Natural killer cell (primary cell): ENCODE results near the gene C21orf91. TPM values are rescaled to one million over a fixed set of nuclear protein-coding genes. Genes with fewer than 3 reads are reported as not detected.
"Not testable (repeated sequence)": the region's sequence is repeated elsewhere in the genome, so short reads cannot be mapped to it uniquely, and the experiment has no call there.

ENCODE experiments used
- ATAC-seq, 3 donors: fragments of 150-1000 bp in 2 of 3; fragments of 200-7000 bp in 1 of 3; cut with Tn5 transposase; 1 replicate in 1 of 3; 2 replicates in 2 of 3; pipeline ENCODE4 v1.10.0; 2021; ENCODE audit warnings: mild to moderate bottlenecking in 2 of 3, moderate library complexity in 2 of 3
- DNase-seq, 2 donors: peaks; one replicate each; pipeline versions ENCODE4 v3.0.0 to v3.0.0-alpha.2; 2013 to 2021; ENCODE audit warnings: mixed read lengths in 1 of 2
- H3K27ac ChIP-seq: one replicate; pipeline ENCODE4 v1.5.1; 2013; ENCODE audit warnings: mild to moderate bottlenecking, low read length
- H3K27me3 ChIP-seq: one replicate; pipeline ENCODE4 v1.6.1; 2013; ENCODE audit warnings: low read length; ENCODE audit not compliant: control insufficient read depth, insufficient read depth
- H3K36me3 ChIP-seq: one replicate; pipeline ENCODE4 v1.6.1; 2013; ENCODE audit warnings: low read length; ENCODE audit not compliant: control insufficient read depth, insufficient read depth
- H3K4me1 ChIP-seq: one replicate; pipeline ENCODE4 v1.6.1; 2013; ENCODE audit warnings: low read length; ENCODE audit not compliant: control insufficient read depth, insufficient read depth
- H3K4me3 ChIP-seq: one replicate; pipeline ENCODE4 v1.5.1; 2013; ENCODE audit warnings: low read length
- H3K9me3 ChIP-seq: one replicate; pipeline ENCODE4 v1.6.1; 2013; ENCODE audit warnings: low read length; ENCODE audit not compliant: control insufficient read depth, insufficient read depth
- H3K27ac Mint-ChIP-seq, 2 donors: one replicate each; pipeline ENCODE4 v1.8.0; 2022; ENCODE audit warnings: mild to moderate bottlenecking in 2 of 2, mixed read lengths in 2 of 2, moderate library complexity in 1 of 2
- H3K27me3 Mint-ChIP-seq, 2 donors: one replicate each; pipeline ENCODE4 v1.8.0; 2022; ENCODE audit warnings: low read depth in 2 of 2, mixed read lengths in 2 of 2
- H3K36me3 Mint-ChIP-seq: one replicate; pipeline ENCODE4 v1.8.0; 2022; ENCODE audit warnings: mixed read lengths
- H3K4me1 Mint-ChIP-seq, 2 donors: one replicate each; pipeline ENCODE4 v1.8.0; 2022; ENCODE audit warnings: mixed read lengths in 2 of 2
- H3K4me3 Mint-ChIP-seq: one replicate; pipeline ENCODE4 v1.8.0; 2022; ENCODE audit warnings: mild to moderate bottlenecking, moderate library complexity, mixed read lengths
- H3K9me3 Mint-ChIP-seq, 2 donors: one replicate each; pipeline ENCODE4 v1.8.0; 2022; ENCODE audit warnings: mixed read lengths in 2 of 2
- WGBS: methylation state at CpG from one replicate; pipeline ENCODE4 v1.1.7; 2013; ENCODE audit warnings: missing lambda C conversion rate; ENCODE audit not compliant: insufficient coverage; 5-methylcytosine and 5-hydroxymethylcytosine counted together
- intact Hi-C: fragments of 100-400 bp; cut with micrococcal nuclease; formaldehyde crosslinking; loops from one replicate; pipeline ENCODE4 v1.14.2; 2022
- total RNA-seq, 4 donors: library from RNA; stranded (reverse); fragments of 120-200 nt in 1 of 4; gene quantifications; one replicate each; pipeline versions ENCODE4 v1.2.3 to v1.2.4, GENCODE V29; 2013 to 2022
- TF ChIP-seq, protein P1 (sequence below): fragments of 200-600 bp; IDR thresholded peaks from one replicate; pipeline ENCODE4 v1.8.0; 2022; ENCODE audit warnings: antibody characterized with exemption

Gene C21orf91
- total RNA-seq, 3 donors from 2014 or later (not counting 1 experiment from before 2014, with no cell fraction given), result 40.9 to 59.4 (median 46.4) TPM

GRCh38 chr21:17779496-17779895 lies 39.7 kb downstream of the C21orf91 start:
- H3K9me3 ChIP-seq, result no peaks in the 10 kb centered on the region
- H3K36me3 ChIP-seq, result no peaks in the 10 kb centered on the region
- Mint-ChIP-seq H3K4me3 (no peak overlapping the region), H3K27me3 (no peaks in the 10 kb centered on the region), H3K27ac (peak overlapping the region; percentile 91 to 92), H3K36me3 (peaks cover 3% of the 10 kb centered on the region), H3K9me3 (peaks cover 0 to under 1% of the 10 kb centered on the region in 2 donors), H3K4me1 (peaks cover 72 to 75% of the 10 kb centered on the region in 2 donors)
- ATAC-seq, result no peak
- H3K4me3 ChIP-seq, result no peak overlapping the region
- no peaks in the 10 kb centered on the region for H3K27me3 ChIP-seq
- peaks cover 48% of the 10 kb centered on the region for H3K4me1 ChIP-seq
- WGBS, result 85% methylated on average over 3 of the region's 3 CpGs
- intact Hi-C loops, result no loop called here
- no peak for DNase-seq
- H3K27ac ChIP-seq, result no peak overlapping the region
- TF ChIP-seq, protein P1, sequence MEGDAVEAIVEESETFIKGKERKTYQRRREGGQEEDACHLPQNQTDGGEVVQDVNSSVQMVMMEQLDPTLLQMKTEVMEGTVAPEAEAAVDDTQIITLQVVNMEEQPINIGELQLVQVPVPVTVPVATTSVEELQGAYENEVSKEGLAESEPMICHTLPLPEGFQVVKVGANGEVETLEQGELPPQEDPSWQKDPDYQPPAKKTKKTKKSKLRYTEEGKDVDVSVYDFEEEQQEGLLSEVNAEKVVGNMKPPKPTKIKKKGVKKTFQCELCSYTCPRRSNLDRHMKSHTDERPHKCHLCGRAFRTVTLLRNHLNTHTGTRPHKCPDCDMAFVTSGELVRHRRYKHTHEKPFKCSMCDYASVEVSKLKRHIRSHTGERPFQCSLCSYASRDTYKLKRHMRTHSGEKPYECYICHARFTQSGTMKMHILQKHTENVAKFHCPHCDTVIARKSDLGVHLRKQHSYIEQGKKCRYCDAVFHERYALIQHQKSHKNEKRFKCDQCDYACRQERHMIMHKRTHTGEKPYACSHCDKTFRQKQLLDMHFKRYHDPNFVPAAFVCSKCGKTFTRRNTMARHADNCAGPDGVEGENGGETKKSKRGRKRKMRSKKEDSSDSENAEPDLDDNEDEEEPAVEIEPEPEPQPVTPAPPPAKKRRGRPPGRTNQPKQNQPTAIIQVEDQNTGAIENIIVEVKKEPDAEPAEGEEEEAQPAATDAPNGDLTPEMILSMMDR, result no peak

- no peaks in the 10 kb centered on the region for H3K9me3 ChIP-seq
- no peaks in the 10 kb centered on the region for H3K36me3 ChIP-seq
- H3K4me1 ChIP-seq, result peaks cover 39% of the 10 kb centered on the region
- peaks cover 18% of the 10 kb centered on the region for H3K36me3 Mint-ChIP-seq
- intact Hi-C loops, result loop anchor here (2.0 kb wide), 1 partner anchor 18 kb away; no protein-coding TSS in a partner anchor
- DNase-seq, result no peak
- no peak overlapping the region for H3K27ac ChIP-seq
- no peaks in the 10 kb centered on the region for H3K27me3 ChIP-seq
- H3K27ac Mint-ChIP-seq, result peak overlapping the region; percentile 75 to 88
- peaks cover 7 to 8% of the 10 kb centered on the region in 2 donors for H3K9me3 Mint-ChIP-seq
- no peaks in the 10 kb centered on the region for H3K27me3 Mint-ChIP-seq
- TF ChIP-seq, protein P1, result no peak
- H3K4me1 Mint-ChIP-seq, result peaks cover 65 to 67% of the 10 kb centered on the region in 2 donors
- peak overlapping the region; percentile 14 for H3K4me3 Mint-ChIP-seq
- WGBS, result 80% methylated on average over 1 of the region's 1 CpG
- no peak for ATAC-seq
- H3K4me3 ChIP-seq, result no peak overlapping the region
Measured at GRCh38 chr21:17777072-17777765, 41.9 kb downstream of the C21orf91 start.

DNA sequence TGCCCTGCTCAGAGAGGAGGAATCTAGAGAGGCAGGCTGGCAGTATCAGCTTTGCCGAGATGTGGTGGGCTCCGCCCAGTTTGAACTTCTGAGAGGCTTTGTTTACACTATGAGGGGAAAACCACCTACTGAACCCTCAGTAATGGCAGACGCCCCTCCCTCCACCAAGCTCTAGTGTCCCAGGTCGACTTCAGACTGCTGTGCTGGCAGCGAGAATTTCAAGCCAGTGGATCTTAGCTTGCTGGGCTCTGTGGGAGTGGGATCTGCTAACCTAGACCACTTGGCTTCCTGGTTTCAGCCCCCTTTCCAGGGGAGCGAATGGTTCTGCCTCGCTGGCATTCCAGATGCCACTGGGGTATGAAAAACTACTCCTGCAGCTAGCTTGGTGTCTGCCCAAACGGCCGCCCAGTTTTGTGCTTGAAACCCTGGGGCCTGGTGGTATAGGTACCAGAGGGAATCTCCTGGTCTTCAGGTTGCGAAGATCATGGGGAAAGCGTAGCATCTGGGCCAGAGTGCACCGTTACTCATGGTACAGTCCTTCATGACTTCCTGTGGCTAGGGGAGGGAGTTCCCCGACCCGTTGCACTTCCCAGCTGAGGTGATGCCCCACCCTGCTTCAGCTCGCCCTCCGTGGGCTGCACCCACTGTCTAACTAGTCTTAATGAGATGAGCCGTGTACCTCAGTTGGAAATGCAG lies 43.6 kb downstream of the C21orf91 start:
- WGBS, result 22% methylated on average over 17 of the region's 17 CpGs
- peak; percentile 60 to 85 for DNase-seq
- H3K9me3 Mint-ChIP-seq, result peaks cover 7 to 8% of the 10 kb centered on the region in 2 donors
- Histone ChIP-seq H3K27me3 (no peaks in the 10 kb centered on the region), H3K27ac (peak overlapping the region; percentile 95), H3K4me3 (peak overlapping the region; percentile 27), H3K36me3 (no peaks in the 10 kb centered on the region), H3K4me1 (peaks cover 26% of the 10 kb centered on the region), H3K9me3 (no peaks in the 10 kb centered on the region)
- H3K27ac Mint-ChIP-seq, result peak overlapping the region; percentile 86 to 88
- peaks cover 49 to 51% of the 10 kb centered on the region in 2 donors for H3K4me1 Mint-ChIP-seq
- peaks cover 25% of the 10 kb centered on the region for H3K36me3 Mint-ChIP-seq
- no peaks in the 10 kb centered on the region for H3K27me3 Mint-ChIP-seq
- ATAC-seq, result peak; percentile 86 to 92 (median 87)
- TF ChIP-seq, protein P1, result no peak
- intact Hi-C loops, result loop anchor here (1.0 to 2.0 kb wide), 2 partner anchors 19 to 45 kb away; no protein-coding TSS in a partner anchor
- H3K4me3 Mint-ChIP-seq, result peak overlapping the region; percentile 81

DNA sequence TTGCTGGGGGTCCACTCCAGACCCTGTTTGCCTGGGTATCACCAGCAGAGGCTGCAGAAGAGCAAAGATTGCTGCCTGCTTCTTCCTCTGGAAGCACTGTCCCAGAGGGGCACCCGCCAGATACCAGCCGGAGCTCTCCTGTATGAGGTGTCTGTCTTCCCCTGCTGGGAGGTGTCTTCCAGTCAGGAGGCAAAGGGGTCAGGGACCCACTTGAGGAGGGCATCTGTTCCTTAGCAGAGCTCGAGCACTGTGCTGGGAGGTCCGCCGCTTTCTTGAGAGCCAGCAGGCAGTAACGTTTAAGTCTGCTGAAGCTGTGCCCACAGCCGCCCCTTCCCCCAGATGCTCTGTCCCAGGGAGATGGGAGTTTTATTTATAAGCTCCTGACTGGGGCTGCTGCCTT lies 44.1 kb downstream of the C21orf91 start:
- H3K9me3 ChIP-seq, H3K27me3 Mint-ChIP-seq, H3K36me3 ChIP-seq, intact Hi-C loops, H3K4me3 ChIP-seq, DNase-seq, H3K27me3 ChIP-seq, H3K9me3 Mint-ChIP-seq, ATAC-seq: not testable (repeated sequence)
- H3K4me1 ChIP-seq, result peaks cover 20% of the 10 kb centered on the region
- H3K27ac Mint-ChIP-seq, result peak overlapping the region; percentile 86 to 88
- H3K4me3 Mint-ChIP-seq, result peak overlapping the region; percentile 81
- H3K27ac ChIP-seq, result peak overlapping the region; percentile 95
- peaks cover 25% of the 10 kb centered on the region for H3K36me3 Mint-ChIP-seq
- whole genome bisulfite sequencing, result 96% methylated on average over 7 of the region's 7 CpGs
- peaks cover 43 to 45% of the 10 kb centered on the region in 2 donors for H3K4me1 Mint-ChIP-seq
